Left ventricle myocardium inferior (tissue), 1 donor: ENCODE results near the gene SORD. TPM values are rescaled to one million over a fixed set of nuclear protein-coding genes. Genes with fewer than 3 reads are reported as not detected.
"Not testable (repeated sequence)": the region's sequence is repeated elsewhere in the genome, so short reads cannot be mapped to it uniquely, and the experiment has no call there.

Source experiments
- DNase-seq: peaks from one replicate; pipeline ENCODE4 v3.0.0-alpha.2; 2020
- H3K27ac ChIP-seq: fragments of 200-600 bp; replicated peaks from 2 replicates; pipeline ENCODE4 v1.8.0; 2021
- H3K27me3 ChIP-seq: fragments of 200-600 bp; 2 replicates; pipeline ENCODE4 v1.8.0; 2021; ENCODE audit warnings: low read depth
- H3K36me3 ChIP-seq: fragments of 200-600 bp; 2 replicates; pipeline ENCODE4 v1.8.0; 2021
- H3K4me1 ChIP-seq: fragments of 200-600 bp; 2 replicates; pipeline ENCODE4 v1.8.0; 2021
- H3K4me3 ChIP-seq: fragments of 200-600 bp; 2 replicates; pipeline ENCODE4 v1.8.0; 2021; ENCODE audit warnings: mild to moderate bottlenecking, moderate library complexity
- H3K9me3 ChIP-seq: fragments of 200-600 bp; replicated peaks from 2 replicates; pipeline ENCODE4 v1.8.0; 2021
- intact Hi-C: fragments of 100-400 bp; cut with micrococcal nuclease; formaldehyde crosslinking; loops from one replicate; pipeline ENCODE4 v1.11.0; 2022
- total RNA-seq: library from RNA; stranded (reverse); fragmentation: NEBNext Ultra II Directional; extraction: Animal tissue kit (Norgen Biotek cat#: 25700); gene quantifications from one replicate; pipeline ENCODE4 v1.2.1, GENCODE V29; 2021
- TF ChIP-seq, protein P1 (sequence below): fragments of 200-600 bp; IDR thresholded peaks from 2 replicates; pipeline ENCODE4 v1.8.0; 2021; ENCODE audit warnings: antibody characterized with exemption, mild to moderate bottlenecking, borderline replicate concordance
- donor health status: DM: no; HTN: yes; CAD: no; lungs with severe emphysema.

Gene SORD
- total RNA-seq, 1 donor from 2014 or later, result 13.6 TPM

DNA sequence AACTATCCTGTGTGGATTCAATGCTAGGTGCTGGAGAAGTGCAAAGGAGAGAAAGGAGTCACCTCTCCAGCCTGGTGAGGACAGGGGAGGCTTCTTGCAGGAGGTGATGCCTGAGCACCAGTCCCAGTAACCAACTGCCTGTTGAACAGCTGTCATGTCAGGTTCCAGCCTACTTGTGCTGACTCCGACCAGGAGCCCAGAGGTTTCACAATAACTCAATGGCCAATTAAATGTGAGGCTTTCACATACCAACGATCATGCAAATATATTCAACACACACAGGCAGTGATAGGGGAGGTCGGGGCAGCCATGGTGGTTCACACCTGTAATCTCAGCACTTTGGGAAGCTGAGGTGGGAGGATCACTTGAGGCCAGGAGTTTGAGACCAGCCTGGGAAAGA is 7.7 kb downstream of the SORD start:
- H3K4me1 ChIP-seq, result peaks cover 12% of the 10 kb centered on the region
- H3K27ac ChIP-seq, result no peak overlapping the region
- no peaks in the 10 kb centered on the region for H3K9me3 ChIP-seq
- no peak overlapping the region for H3K4me3 ChIP-seq
- no peaks in the 10 kb centered on the region for H3K27me3 ChIP-seq
- peaks cover 3% of the 10 kb centered on the region for H3K36me3 ChIP-seq
- intact Hi-C loops, result no loop called here
- TF ChIP-seq, protein P1, sequence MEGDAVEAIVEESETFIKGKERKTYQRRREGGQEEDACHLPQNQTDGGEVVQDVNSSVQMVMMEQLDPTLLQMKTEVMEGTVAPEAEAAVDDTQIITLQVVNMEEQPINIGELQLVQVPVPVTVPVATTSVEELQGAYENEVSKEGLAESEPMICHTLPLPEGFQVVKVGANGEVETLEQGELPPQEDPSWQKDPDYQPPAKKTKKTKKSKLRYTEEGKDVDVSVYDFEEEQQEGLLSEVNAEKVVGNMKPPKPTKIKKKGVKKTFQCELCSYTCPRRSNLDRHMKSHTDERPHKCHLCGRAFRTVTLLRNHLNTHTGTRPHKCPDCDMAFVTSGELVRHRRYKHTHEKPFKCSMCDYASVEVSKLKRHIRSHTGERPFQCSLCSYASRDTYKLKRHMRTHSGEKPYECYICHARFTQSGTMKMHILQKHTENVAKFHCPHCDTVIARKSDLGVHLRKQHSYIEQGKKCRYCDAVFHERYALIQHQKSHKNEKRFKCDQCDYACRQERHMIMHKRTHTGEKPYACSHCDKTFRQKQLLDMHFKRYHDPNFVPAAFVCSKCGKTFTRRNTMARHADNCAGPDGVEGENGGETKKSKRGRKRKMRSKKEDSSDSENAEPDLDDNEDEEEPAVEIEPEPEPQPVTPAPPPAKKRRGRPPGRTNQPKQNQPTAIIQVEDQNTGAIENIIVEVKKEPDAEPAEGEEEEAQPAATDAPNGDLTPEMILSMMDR, result no peak
- DNase-seq, result no peak

DNA sequence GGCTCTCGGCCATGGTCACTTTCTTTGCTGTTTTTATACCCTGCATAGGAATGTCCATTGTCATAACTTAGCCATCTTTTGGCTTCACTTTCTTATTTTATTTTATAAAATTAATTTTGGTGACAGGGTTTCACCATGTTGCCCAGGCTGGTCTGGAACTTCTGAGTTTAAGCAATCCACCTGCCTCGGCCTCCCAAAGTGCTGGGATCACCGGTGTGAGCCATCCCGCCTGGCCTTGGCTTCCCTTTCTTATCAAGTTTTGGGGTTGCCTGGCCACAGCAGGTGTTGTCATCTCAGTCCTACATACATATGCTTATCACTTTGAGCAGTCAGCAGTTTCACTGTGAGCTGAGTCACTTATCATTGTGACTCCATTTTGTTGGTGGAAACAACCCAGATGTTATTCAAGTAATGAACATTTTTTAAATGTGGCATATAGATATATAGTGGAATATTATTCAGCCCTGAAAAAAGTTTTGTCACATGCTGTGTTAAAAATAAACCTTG is 8.6 kb downstream of the SORD start:
- H3K27me3 ChIP-seq, DNase-seq, H3K4me3 ChIP-seq, H3K27ac ChIP-seq, H3K9me3 ChIP-seq, intact Hi-C loops, H3K4me1 ChIP-seq, H3K36me3 ChIP-seq: not testable (repeated sequence)

DNA sequence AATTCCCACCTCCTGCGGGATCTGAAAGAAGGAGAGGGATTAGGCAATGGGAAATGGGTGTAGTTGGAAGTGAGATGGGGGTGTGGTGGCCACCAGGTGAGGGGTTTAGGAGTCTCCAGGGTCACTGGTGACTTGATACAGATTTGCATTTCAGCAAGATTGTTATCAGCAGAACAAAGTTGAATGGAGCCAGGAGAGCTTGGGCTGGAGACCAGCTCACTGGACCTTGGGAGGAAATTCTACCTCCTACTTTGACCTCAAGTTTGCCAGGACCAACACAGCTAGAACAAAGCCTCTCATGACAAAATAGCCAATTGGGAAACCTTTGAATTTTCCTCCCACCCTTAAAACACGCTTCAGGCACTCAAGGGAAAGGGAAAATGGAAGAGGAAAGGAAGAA is 9.5 kb downstream of the SORD start:
- DNase-seq, H3K36me3 ChIP-seq, H3K27ac ChIP-seq, H3K27me3 ChIP-seq, H3K4me3 ChIP-seq, H3K4me1 ChIP-seq, intact Hi-C loops, H3K9me3 ChIP-seq: not testable (repeated sequence)

DNA sequence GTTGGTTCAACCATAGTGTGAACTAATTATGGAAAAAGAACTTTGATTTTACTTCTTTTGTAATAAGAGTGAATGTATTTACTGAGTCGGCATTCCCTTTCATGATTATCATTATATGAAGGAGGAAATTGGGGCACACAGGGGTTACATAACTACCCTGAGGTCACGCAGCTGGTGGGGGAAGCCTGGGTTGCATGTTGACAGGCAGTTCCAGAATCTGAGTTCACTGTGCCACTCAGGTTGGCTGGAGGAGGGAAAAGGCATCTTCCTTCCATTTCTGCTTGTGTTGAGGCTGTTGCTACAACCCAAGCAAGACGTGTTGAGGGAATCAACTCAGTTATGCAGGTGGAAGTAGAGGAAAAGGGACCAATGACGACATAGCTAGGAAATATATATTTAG is 11.1 kb downstream of the SORD start:
- H3K9me3 ChIP-seq, H3K4me1 ChIP-seq, H3K36me3 ChIP-seq, H3K27me3 ChIP-seq, intact Hi-C loops, DNase-seq, H3K27ac ChIP-seq, H3K4me3 ChIP-seq: not testable (repeated sequence)

DNA sequence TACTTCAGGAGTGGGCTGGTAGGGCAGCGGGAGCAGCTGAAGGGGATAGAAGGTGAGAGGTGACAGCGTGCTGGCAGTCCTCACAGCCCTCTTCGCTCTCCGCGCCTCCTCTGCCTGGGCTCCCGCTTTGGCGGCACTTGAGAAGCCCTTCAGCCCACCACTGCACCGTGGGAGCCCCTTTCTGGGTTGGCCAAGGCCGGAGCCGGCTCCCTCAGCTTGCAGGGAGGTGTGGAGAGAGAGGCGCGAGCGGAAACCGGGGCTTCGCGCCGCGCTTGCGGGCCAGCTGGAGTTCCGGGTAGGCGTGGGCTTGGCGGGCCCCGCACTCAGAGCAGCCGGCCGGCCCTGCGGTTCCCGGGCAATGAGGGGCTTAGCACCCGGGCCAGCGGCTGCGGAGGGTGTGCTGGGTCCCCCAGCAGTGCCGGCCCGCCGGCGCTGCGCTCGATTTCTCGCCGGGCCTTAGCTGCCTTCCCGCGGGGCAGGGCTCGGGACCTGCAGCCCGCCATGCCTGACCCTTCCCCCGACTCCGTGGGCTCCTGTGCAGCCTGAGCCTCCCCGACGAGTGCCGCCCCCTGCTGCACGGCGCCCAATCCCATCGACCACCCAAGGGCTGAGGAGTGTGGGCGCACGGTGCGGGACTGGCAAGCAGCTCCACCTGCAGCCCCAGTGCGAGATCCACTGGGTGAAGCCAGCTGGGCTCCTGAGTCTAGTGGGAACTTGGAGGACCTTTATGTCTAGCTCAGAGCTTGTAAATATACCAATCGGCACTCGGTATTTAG is 11.8 kb downstream of the SORD start:
- H3K9me3 ChIP-seq, H3K36me3 ChIP-seq, H3K27ac ChIP-seq, intact Hi-C loops, H3K4me1 ChIP-seq, H3K4me3 ChIP-seq, H3K27me3 ChIP-seq, DNase-seq: not testable (repeated sequence)

DNA sequence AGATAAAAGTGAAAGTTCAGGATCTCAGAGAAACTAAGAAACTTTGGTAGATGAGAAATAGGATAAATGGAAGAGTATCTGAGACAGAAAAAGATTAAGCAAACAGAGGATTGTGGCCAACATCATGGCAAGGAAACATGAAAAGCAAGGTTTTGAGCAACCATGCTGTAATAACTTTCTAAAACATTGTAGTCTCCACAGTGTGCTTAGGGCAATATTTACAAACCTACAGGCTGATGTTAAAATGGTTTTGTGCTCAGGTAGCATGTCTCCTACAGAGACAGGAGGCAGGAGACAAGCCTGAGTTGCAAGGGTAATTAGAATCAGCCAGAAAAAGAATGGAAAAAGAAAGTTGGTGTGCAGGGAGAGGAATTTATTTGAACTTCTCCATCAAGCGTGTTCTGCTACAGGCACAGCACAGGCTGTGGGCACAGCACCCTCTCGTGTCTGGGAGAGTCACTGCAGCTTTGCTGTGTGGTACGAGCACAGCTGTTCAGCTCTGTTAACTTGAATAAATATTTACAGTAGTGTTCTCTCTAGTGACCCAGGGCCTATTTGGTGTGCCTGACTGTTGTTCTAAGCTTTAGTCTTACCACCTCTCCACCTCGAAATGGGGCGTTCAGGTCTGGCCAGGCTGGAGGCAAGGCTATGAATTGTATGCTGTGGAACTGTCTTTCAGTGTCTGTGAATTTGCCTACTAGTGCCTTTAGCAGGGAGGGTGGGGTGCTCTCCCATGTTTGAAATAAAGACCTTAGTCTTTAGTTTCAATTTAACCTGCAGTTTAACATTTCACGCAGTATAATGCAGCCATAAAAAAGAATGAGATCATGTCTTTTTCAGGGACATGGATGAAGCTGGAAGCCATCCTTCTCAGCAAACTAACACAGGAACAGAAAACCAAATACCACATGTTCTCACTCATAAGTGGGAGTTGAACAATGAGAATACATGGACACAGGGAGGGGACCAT is 14.1 kb downstream of the SORD start:
- H3K9me3 ChIP-seq, H3K36me3 ChIP-seq, H3K4me1 ChIP-seq, H3K27me3 ChIP-seq, H3K27ac ChIP-seq, intact Hi-C loops, H3K4me3 ChIP-seq: not testable (repeated sequence)
- TF ChIP-seq, protein P1, result peak; percentile 89
- peak; percentile 62 for DNase-seq

DNA sequence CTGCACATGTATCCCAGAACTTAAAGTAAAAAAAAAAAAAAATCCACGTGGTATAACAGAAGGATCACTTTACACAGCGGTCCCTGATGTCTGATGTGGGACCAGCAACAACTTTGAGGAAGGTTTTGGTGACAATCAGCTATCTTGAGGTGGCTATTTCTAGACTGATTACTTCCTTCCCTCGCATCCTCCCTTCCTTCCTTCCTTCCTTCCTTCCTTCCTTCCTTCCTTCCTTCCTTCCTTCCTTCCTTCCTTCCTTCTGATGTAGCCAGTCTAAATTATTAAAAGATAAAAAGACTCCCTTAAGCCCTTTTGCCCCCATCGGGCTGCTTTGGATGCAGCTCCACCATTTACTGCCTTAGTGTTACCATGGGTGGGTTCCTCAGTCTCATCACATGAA is 14.9 kb downstream of the SORD start:
- H3K4me3 ChIP-seq, result no peak overlapping the region
- no peaks in the 10 kb centered on the region for H3K36me3 ChIP-seq
- H3K27ac ChIP-seq, result no peak overlapping the region
- intact Hi-C loops, result no loop called here
- H3K27me3 ChIP-seq, result no peaks in the 10 kb centered on the region
- TF ChIP-seq, protein P1, result no peak
- H3K4me1 ChIP-seq, result no peaks in the 10 kb centered on the region
- H3K9me3 ChIP-seq, result no peaks in the 10 kb centered on the region
- DNase-seq, result no peak

DNA sequence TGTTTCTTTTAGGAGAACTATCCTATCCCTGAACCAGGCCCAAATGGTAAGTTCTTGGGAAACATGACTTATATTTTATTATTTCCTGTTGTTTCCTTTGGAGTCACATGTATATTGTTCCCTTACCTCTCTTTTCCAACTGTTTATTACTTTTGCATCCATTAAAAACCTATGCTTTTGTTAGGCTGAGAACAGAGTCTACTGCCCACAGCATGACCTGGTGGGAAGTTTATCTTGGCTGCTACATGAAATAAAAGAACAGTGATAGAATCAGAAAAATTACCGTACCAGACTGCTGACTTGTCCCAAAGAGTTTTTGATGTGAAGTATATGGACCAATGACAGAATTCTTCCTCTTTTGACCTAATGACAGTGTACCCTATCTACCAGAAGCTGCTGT is 17.4 kb downstream of the SORD start:
- H3K9me3 ChIP-seq, H3K4me3 ChIP-seq, H3K27ac ChIP-seq, intact Hi-C loops, H3K36me3 ChIP-seq, DNase-seq, H3K4me1 ChIP-seq, H3K27me3 ChIP-seq: not testable (repeated sequence)
